Activated CD4-positive, CD25-positive, alpha-beta regulatory T cell (primary cell): Measurements from ENCODE around the gene BPGM.
"Not testable (repeated sequence)": the region's sequence is repeated elsewhere in the genome, so short reads cannot be mapped to it uniquely, and the experiment has no call there.

Experiments used
- DNase-seq, 4 experiments: peaks; one replicate each; lab custom pipeline; 2025; lab: John Stamatoyannopoulos, UW

Gene BPGM

DNA sequence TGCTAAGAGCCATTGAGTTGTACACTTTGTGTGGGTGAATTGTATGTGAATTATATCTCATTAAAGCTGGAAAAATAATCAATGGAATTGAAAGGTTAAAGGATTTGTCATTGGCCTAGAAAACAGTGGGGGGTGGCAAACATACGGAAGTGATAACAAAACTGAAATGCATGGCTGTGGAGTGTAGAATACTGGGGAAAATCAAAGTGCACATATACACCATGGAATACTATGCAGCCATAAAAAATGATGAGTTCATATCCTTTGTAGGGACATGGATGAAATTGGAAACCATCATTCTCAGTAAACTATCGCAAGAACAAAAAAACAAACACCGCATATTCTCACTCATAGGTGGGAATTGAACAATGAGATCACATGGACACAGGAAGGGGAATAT, 18.4 kb downstream of the BPGM start:
- not testable (repeated sequence) for DNase-seq

DNA sequence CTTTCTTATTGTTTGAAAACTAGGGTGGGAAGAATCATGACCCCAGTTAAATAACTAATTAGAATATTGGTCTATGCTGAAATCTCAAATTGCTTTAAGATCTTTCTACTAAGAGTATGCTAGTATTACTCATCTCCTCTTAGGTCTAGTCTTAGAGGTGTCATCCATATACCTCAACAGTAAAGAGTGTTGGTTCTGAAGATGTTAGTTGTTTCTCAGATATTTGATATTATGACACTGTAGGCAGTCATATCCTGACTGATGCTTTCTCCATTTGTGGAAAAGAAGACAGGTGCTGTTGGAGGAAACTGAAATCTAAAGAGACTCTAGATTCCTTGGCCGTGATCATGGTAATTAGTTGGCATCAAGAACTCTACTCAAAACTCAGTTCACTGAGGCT, 21.2 kb downstream of the BPGM start:
- no peak for DNase-seq

DNA sequence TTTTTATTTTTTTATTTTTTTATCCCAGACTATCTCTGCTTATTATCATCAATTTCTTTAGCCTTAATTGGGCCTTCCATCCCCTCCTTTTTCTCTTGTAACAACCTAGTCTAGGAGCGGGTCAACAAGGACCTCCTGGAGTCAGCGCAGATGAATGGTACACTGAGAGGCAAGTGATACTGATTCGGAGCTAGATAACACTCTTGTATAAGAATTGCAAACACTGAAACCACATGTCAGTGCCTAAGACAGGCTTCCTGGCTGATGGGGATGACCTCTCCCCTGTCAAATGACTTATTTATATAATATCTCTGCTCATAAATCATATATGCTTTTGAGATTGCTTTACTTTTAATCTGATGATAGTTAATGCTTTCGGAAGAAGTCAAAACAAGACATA, 22.7 kb downstream of the BPGM start:
- DNase-seq = no peak

DNA sequence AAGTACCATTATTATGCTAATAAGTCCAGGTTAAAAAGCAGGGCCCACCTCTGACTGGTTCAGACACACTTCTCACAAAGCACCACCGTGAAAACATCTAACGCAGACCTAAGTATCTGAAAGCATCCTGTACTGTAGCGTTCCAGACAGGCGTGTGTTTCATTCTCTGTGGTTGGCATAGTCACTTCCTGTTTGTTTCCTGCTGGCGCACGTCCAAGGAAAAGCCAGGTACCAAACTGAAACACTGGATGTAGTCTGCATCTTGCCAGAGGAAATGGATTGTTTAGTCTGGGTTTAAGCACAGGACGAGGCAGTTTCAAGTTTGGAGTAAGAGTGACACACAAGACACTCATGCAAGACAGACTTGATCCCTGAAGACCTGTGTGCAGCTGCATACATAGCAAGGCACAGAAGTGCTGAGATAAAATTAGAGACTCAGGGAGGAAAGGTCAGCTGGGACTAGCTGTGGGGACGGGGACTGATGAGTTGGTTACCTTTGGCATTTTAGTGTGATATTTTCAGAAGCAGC, 23.3 kb downstream of the BPGM start:
- DNase-seq = peak; percentile 6 to 33 (median 20)

DNA sequence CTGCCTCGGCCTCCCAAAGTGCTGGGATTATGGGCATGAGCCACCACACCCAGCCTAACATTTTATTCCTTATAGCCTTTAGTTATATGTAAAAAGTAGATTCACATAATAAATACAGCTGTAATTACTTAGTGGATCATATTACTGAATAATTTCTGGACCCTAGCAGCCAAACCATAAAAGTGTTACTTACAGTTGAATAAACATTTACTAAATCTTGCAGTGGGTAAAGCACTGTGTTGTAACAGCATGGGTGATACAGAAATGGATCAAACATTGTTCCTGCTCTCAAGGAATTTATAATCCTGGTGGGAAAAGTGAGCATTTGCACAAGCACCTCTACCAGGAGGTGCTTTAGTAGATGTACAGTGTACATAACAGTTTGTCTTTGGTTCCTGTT, 25.0 kb downstream of the BPGM start:
- no peak for DNase-seq

DNA sequence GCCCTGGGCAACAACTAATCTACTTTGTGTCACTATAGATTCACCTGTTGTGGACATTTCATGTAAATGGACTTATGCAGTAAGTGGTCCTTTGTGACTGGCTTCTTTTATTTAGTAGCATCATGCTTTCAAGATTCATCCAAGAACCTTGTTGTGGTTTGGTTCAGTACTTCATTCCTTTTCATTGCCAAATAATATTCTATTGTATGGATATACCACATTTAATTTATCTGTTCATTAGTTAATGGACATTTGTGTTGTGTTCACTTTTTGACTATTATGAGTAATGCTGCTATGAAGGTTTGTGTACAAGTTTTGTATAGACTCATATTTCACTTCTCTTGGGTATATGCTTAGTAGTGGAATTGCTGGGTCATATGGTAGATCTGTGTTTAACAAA, 27.8 kb downstream of the BPGM start:
- no peak for DNase-seq

DNA sequence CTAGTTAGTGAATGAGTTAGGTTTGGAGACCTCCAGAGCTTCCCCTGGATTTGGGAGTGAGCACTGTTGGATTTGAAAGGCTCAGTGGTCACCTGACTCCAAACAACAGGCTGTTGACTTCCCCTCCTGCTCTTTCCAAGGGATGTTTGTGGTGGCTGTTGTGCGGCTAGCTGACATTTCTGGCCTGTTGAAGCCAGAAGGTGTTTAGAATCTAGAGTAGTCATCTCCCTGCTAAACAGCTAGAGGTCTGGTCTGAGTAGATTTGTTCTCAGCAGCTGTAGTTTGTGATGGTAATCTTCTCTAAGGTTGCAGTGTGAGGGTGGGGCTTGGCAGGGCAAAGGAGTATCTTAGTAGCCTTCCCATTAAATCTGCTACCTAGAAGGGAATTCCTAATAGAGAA, 30.1 kb downstream of the BPGM start:
- DNase-seq = no peak

DNA sequence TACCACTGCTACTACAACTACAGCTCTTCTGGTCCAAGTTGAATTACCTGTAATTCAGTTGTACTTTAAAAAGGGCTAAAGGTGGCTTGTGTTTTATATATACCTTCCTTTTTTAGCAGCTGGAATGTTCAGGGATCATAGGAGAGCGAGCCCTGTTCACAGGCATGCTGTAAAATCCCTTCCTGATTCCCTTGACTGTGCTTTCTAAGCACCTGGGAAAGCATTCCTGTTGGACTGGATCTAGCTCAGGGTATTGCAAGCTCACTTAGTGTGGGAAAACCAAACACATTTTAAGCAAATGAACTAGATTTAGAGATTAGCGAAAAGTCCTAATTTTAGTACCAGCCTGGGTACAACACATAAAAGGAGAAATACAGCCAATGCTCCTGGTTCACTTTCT, 31.5 kb downstream of the BPGM start:
- no peak for DNase-seq

DNA sequence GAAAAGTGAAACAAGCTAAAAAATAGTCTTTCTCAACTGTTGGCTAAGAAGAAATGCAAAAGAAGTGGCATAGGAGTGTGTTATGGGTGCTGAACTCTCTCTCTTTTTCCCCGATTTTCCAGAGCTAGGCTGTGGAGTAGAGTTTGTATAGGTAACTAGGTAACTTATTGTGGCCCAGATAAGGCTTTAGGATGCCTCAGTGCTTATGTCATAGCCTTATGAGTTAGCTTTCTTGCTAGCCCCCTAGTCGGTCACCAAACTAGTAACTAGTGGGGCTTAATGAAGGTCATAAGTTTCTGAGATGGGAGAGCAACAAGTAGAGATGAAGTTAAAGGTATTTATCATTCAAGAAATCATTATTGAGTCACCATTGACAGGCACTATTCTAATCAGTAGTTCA, 32.4 kb downstream of the BPGM start:
- no peak for DNase-seq

DNA sequence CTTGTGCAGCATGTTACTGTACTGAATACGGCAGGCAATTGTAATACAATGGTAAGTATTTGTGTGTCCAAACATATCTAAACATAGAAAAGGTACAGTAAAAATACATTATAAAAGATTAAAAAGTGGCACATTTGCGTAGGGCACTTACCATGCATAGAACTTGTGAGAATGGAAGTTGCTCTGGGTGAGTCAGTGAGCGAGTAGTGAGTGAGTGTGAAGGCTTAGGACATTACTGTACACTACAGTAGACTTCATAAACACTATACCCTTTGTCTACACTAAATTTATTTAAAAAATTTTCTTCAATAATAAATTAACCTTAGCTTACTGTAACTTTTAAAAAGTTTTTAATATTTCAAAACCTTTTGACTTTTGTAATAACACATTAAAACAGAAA, 37.5 kb downstream of the BPGM start:
- no peak for DNase-seq

DNA sequence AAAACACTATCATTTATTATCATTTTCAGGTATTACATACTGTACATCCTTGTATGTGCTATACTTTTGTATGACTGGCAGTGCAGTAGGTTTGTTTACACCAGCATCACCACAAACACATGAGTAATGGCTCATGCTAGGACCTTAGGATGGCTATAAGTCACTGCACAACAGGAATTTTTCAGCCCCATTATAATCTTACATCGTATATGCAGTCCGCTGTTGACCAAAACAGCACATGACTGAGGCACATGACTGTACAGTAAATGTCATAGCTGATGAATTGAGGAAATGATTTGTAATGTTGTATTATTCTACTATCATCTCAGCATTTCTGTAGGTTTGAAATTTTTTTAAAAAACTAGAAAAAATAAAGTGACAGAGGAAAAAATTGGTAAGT, 38.6 kb downstream of the BPGM start:
- no peak for DNase-seq

DNA sequence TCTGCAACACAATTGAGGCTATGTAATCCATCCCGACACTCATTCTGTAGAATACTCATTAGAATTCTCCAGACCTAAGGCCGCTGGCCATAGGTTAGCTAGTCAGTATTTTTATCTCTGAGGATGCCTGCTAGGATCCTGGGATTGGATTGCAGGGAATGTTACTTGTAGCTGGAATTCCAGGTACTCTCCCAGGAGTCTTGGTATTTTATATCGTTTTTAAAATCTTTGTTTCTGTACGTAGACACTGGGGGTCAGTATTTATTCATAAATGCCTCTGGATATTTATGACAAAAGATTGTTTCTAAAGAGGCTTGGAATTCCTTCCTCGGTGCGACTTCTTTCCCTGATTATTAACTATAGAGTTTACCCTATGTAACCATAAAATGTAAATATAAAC, 40.1 kb downstream of the BPGM start:
- no peak for DNase-seq

DNA sequence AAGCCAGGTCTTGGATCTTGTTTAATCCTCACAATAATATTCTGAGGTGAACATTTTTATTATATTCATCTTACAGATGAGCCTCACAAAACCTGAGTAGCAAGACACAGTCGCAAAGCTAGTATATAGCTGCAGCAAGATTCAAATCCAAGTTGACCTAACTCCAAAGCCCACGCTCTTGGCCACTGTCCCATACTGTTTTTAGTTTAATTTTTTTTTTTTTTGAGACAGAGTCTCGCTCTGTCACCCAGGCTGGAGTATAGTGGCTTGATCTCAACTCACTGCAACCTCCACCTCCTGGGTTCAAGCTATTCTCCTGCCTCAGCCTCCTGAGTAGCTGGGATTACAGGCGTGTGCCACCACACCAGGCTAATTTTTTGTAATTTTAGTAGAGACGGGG, 42.9 kb downstream of the BPGM start:
- not testable (repeated sequence) for DNase-seq

DNA sequence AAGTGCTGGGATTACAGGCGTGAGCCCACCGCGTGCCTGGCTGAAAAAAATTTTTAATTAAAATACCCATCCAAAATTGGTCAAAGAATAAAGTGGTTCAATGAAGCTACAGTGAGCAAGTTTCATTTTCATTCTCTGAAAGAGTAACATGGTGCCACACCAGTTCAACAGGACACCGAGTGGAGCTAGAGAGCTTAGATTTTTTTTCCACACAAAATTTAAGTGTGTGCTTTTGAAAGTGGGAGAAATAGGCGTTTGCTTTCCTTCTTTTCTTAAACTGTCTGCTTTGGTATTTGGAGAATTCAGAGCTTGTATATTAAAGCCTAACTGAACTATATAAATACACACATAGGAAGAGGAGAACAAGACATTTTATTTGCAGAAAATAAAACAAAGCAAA, 43.4 kb downstream of the BPGM start:
- no peak for DNase-seq

DNA sequence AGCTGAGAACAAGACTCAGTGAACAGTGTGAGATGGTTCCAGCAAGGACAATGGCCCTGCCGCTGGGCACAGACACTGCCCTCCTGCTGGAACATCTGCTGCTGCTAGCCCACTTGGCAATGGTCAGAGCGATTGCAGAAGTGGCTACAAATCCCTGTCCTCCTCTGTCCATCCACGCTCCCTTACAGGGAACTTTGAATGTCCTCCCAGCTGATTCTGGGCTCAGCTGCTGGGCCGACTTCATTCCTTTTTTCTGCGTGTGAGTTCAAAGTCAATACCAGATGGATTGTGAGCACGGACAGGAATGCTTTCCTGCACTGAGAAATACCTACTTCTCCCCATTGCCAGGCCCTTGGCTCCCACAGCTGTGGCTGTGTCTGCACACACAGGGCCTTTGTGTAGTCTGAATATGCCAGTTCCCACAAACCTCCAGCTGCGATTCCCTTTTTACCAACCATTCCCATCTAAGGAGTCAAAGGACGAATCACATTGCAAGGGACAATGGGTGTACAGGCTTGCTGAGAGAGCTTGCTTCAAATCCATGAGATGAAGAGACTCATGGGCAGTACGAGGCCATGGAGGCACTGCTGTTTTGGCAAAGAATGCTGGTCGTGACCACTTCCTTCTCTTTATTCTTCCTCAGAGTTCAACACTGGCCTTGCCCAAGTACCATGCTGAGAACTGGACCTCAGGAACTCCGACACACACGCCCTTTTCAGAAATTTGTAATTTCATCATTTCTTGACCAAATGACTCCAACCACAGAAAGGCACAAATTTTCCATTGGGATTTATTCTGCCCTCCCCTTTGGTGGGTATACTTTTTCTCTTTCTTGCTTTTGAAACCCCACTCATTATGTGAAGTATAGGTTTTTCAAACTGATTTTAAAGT, 44.2 kb downstream of the BPGM start:
- no peak for DNase-seq

DNA sequence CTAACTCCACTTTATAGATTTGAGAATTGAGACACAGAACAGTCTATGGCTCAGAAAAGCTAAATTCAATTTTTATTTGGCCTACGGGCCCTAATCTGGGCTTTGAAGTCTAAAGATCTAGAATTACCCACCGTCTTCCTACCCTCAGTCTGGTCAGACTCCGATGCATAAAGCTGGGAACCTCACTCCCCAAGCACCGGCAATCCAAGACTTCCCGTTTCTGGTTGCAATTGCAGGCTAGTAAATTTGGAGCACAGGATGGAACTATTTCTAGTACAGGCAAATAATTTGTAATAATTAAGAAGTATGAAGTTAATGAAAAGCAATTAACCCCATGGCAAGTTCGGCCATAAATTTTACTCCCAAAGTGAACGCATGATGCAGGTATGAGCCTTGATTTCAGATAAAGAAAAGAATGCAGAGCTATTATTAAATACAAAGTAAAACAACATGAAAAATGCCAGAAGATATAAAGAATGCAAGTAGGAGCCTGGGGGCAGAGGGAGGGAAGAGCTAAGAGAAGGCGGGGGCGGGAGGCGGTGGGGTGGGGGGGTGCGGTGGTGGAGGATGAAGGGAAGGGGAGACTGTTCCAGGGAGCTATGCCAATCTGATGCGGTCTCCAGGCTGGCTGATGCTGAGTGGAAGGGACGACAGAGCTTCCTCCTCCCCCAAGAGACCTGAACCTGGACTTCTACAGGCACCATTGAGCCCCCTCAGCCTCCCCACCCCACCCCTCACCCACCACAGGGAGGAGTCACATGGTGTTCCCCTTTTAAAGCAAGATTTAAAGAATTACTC, 45.1 kb downstream of the BPGM start:
- no peak for DNase-seq

DNA sequence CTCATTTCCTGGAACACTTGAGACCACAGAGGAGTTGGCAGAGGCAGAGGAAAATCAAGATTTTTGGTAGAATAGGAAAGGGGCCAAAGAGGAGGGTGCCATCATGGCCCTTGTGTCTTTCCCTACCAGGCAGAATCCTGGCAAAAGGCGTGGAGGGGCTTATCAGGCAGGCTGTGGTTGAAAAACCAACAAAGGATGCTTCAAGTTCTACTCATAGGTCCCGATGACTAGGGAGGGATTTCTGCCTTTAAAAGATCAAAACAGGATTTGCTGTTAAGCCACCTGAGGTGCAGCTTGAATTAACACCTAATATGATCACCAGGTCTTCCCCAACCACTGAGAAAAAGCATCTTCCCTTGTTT, 45.7 kb downstream of the BPGM start:
- DNase-seq = no peak

DNA sequence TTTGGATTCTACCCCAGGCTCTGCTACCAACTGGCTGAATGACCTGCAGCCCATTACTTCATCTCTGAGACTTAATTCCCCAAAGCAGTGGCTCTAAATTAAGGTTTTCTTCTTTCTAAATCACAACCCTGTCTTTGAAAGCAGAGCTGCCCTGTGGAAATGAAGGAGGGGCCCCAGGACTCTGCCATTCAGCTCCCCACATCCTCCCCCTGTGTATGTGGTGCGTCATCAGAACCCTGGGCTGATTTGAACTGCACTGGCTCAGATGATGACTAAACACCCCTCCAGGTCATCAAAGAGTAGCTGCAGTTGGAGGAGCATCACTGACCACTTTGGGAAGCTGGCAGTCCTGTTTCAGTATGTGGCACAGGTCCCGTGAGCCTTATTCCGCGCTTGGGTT, 46.6 kb downstream of the BPGM start:
- no peak for DNase-seq

DNA sequence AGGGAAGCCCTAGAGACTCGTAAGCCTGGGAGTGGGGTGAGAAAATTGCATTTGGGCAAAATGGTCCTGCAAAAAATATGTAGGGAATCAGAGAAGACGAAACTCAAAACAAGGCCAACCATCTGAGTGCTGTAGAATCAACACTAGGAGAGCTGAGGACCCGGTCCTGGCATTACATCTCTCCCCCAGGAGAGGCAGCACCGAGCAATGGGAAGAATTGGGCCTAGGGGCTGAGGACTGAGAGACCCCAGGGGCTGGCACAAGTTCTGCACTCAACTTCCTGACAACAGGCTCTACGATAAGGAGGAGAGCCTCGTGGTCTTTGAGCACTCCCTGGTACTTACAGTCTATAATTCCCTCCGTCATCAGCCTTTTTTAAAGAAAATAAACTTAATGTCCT, 47.6 kb downstream of the BPGM start:
- DNase-seq = no peak

DNA sequence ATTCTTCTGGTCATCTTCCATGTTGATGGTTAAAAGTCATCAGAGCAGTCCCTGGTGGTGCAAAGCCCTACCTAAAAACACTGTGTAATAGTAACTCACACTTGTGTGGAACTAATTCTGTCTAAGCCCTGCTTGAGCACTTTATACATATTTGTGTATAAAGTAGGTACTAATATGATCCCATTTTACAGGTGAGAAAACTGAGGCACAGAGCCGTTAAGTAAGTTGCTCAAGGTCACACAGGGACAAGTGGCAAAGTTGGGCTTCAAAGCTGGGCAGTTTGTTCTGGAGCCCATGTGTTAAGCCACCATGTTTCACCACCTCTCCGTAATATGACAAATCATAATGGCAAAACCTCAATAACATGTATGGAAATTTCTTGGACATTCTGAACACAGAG, 48.1 kb downstream of the BPGM start:
- DNase-seq = no peak

DNA sequence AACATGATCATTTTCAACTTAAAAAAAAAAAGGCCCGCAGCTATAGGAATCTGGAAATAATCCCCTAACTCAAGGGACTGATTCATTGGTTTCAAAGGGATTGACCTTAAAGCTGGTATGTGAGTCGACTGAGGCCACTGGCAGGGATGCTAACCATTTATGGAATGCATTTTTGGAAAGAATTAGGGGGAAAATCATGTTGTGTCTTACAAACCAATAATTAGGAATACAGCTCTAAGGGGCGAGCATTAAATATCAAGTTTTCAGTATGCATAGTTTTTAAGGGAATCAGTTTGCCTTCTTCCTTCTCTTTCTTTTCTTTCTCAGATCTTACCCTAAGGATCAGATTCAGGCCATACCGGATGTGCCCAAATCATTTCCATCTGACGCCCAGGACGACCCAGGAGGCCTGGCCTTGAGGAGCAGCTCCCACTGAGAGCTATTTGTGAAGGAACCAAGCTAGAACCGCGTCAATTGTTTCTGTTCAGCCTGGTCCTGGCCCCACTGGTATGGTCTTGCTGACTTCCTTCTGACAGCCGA, 48.7 kb downstream of the BPGM start:
- DNase-seq = no peak

DNA sequence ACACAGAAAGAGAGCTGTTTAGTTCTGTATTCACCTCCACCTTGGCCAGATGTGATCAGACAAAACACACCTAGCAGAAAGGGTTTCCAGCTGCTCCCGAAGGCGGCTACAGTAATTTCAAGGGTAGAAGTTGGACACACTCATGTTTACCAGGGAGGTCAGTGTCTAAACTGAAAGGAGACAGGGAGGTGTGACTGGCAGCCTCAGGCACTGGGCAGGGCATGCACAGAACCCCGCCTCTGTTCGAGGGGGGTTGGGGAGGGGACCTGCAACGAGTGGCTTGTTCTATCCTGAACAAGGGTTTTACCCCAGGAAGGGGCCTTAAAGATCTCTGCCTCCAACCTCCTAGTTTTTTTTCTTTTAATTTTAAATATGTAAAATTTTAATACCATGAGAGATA, 49.6 kb downstream of the BPGM start:
- no peak for DNase-seq
